CD14-positive monocyte (primary cell): Measurements from ENCODE around the gene STXBP4. TPM values are rescaled to one million over a fixed set of nuclear protein-coding genes. Genes with fewer than 3 reads are reported as not detected.

Experiments used
- DNase-seq, 3 donors: peaks; one replicate each; pipeline ENCODE4 v3.0.0-alpha.2; 2011 to 2022
- H2AFZ ChIP-seq: 2 replicates; pipeline ENCODE4 v1.6.0; 2012; ENCODE audit warnings: mild to moderate bottlenecking, low read depth, low read length, inconsistent platforms; ENCODE audit not compliant: insufficient read depth, poor library complexity, severe bottlenecking
- H3K27ac ChIP-seq, 2 donors: 1 replicate in 1 of 2; 2 replicates in 1 of 2; pipeline ENCODE4 v1.5.1; 2012 to 2013; ENCODE audit warnings: low read length in 2 of 2, control low read depth in 1 of 2, inconsistent platforms in 1 of 2, low read depth in 1 of 2, mild to moderate bottlenecking in 1 of 2
- H3K27me3 ChIP-seq, 2 donors: one replicate each; pipeline versions ENCODE4 v1.6.0 to v1.6.1; 2011 to 2013; ENCODE audit warnings: low read length in 2 of 2; ENCODE audit not compliant: control insufficient read depth in 2 of 2, insufficient read depth in 2 of 2
- H3K36me3 ChIP-seq, 2 donors: replicated peaks in 1 of 2; 1 replicate in 1 of 2; 2 replicates in 1 of 2; pipeline versions ENCODE4 v1.5.1 to v1.6.1; 2012 to 2013; ENCODE audit warnings: low read length in 2 of 2, control low read depth in 1 of 2, inconsistent platforms in 1 of 2, mild to moderate bottlenecking in 1 of 2; ENCODE audit not compliant: insufficient read depth in 2 of 2, control insufficient read depth in 1 of 2
- H3K4me1 ChIP-seq, 2 donors: 1 replicate in 1 of 2; 2 replicates in 1 of 2; pipeline versions ENCODE4 v1.5.1 to v1.6.1; 2012 to 2013; ENCODE audit warnings: low read length in 2 of 2, control low read depth in 1 of 2, inconsistent platforms in 1 of 2, mild to moderate bottlenecking in 1 of 2, moderate library complexity in 1 of 2; ENCODE audit not compliant: insufficient read depth in 2 of 2, control insufficient read depth in 1 of 2
- H3K4me2 ChIP-seq: replicated peaks from 2 replicates; pipeline ENCODE3; 2012; ENCODE audit warnings: low read length, moderate library complexity, mild to moderate bottlenecking; ENCODE audit not compliant: poor library complexity, severe bottlenecking; ENCODE audit errors: extremely low read depth
- H3K4me3 ChIP-seq, 3 experiments: fragments of 200-600 bp in 1 of 3; sonication (generic) in 1 of 3; replicated peaks in 1 of 3; 1 replicate in 2 of 3; 2 replicates in 1 of 3; pipeline ENCODE4 v1.5.1; 2011 to 2013; ENCODE audit warnings: low read length in 3 of 3, mild to moderate bottlenecking in 3 of 3, control low read depth in 2 of 3, low read depth in 2 of 3, inconsistent platforms in 1 of 3, moderate library complexity in 1 of 3
- H3K79me2 ChIP-seq: 2 replicates; pipeline ENCODE4 v1.6.0; 2012; ENCODE audit warnings: mild to moderate bottlenecking, control low read depth, inconsistent platforms, low read length, moderate library complexity; ENCODE audit not compliant: insufficient read depth
- H3K9ac ChIP-seq: 2 replicates; pipeline ENCODE4 v1.6.0; 2017; ENCODE audit warnings: low read length, mild to moderate bottlenecking; ENCODE audit not compliant: insufficient read depth, poor library complexity, severe bottlenecking
- H3K9me3 ChIP-seq, 2 donors: replicated peaks in 1 of 2; 1 replicate in 1 of 2; 2 replicates in 1 of 2; pipeline versions ENCODE4 v1.5.1 to v1.6.1; 2012 to 2013; ENCODE audit warnings: low read length in 2 of 2, control low read depth in 1 of 2; ENCODE audit not compliant: control insufficient read depth in 1 of 2, insufficient read depth in 1 of 2
- H4K20me1 ChIP-seq: 2 replicates; pipeline ENCODE4 v1.6.0; 2012; ENCODE audit warnings: mild to moderate bottlenecking, low read length, control low read depth, moderate library complexity; ENCODE audit not compliant: insufficient read depth
- H3K27ac Mint-ChIP-seq, 7 donors: one replicate each; pipeline ENCODE4 v1.8.0; 2020; ENCODE audit warnings: mild to moderate bottlenecking in 7 of 7, mixed read lengths in 7 of 7, moderate library complexity in 6 of 7, inconsistent platforms in 2 of 7
- H3K27me3 Mint-ChIP-seq, 3 donors: one replicate each; pipeline ENCODE4 v1.8.0; 2021 to 2022; ENCODE audit warnings: low read depth in 3 of 3, mild to moderate bottlenecking in 3 of 3, mixed read lengths in 3 of 3, moderate library complexity in 3 of 3, inconsistent platforms in 1 of 3
- H3K36me3 Mint-ChIP-seq, 2 donors: one replicate each; pipeline ENCODE4 v1.8.0; 2020; ENCODE audit warnings: mixed read lengths in 2 of 2, inconsistent platforms in 1 of 2, mild to moderate bottlenecking in 1 of 2
- H3K4me1 Mint-ChIP-seq: one replicate; pipeline ENCODE4 v1.8.0; 2020; ENCODE audit warnings: mild to moderate bottlenecking, mixed read lengths
- H3K4me3 Mint-ChIP-seq, 2 donors: one replicate each; pipeline ENCODE4 v1.8.0; 2020; ENCODE audit warnings: mild to moderate bottlenecking in 2 of 2, mixed read lengths in 2 of 2, moderate library complexity in 1 of 2
- H3K9me3 Mint-ChIP-seq, 7 donors: one replicate each; pipeline ENCODE4 v1.8.0; 2020 to 2022; ENCODE audit warnings: mixed read lengths in 7 of 7, mild to moderate bottlenecking in 6 of 7, moderate library complexity in 6 of 7, inconsistent platforms in 2 of 7
- WGBS: methylation state at CpG from one replicate; pipeline ENCODE4 v1.1.5; 2013; ENCODE audit warnings: missing lambda C conversion rate; ENCODE audit not compliant: insufficient coverage; 5-methylcytosine and 5-hydroxymethylcytosine counted together
- intact Hi-C, 2 donors: fragments of 100-400 bp; cut with micrococcal nuclease; formaldehyde crosslinking; loops; one replicate each; pipeline versions ENCODE4 v1.15.0 to v1.15.1; 2023
- polyA plus RNA-seq, 3 donors: library from polyadenylated mRNA; depleted of rRNA in 1 of 3; unstranded in 2 of 3; stranded (reverse) in 1 of 3; fragments of 300-500 nt in 2 of 3; fragments of >200 nt in 1 of 3; fragmentation: Illumina TruSeq in 2 of 3; gene quantifications; 1 replicate in 2 of 3; 2 replicates in 1 of 3; pipeline ENCODE4 v1.2.3, GENCODE V29; 2012 to 2021
- TF ChIP-seq, protein P1 (sequence below): fragments of 200-600 bp; IDR thresholded peaks from one replicate; pipeline ENCODE4 v1.8.0; 2022; ENCODE audit warnings: antibody characterized with exemption, mild to moderate bottlenecking

Gene STXBP4
- polyA plus RNA-seq, 3 donors, result 0.27 to 1.8 (median 0.44) TPM

DNA sequence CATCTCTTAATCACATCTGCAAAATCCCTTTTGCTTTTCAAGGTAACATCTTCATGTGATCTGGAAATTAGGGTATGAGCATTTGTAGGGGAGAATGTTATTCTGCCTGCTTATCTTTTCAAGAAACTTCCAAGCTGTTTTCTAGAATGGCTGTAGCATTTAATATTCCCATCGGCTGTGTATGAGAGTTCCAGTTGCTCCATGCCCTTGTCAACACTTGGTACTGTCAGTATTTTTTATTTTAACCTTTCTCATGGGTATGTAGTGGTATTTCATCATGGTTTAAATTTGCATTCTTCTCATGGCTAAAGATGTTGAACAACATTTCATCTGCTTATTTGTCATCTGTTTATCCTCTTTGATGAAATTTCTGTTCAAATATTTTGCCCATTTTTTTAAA is 205.6 kb downstream of the STXBP4 start:
- H3K4me2 ChIP-seq, result no peak overlapping the region
- Mint-ChIP-seq H3K27ac (no peak overlapping the region), H3K4me3 (no peak overlapping the region), H3K9me3 (peaks cover 0 to 6% (median 1%) of the 10 kb centered on the region in 7 donors), H3K4me1 (peaks cover 7% of the 10 kb centered on the region), H3K27me3 (peaks cover 0 to 2% (median 0%) of the 10 kb centered on the region in 3 donors), H3K36me3 (no peaks in the 10 kb centered on the region)
- no peaks in the 10 kb centered on the region for H3K9me3 ChIP-seq
- no peaks in the 10 kb centered on the region for H3K27me3 ChIP-seq
- H4K20me1 ChIP-seq, result no peaks in the 10 kb centered on the region
- no CpG with 5 or more reads among the region's 1 CpG for WGBS
- H3K4me3 ChIP-seq, result no peak overlapping the region
- no peak overlapping the region for H3K27ac ChIP-seq
- intact Hi-C loops, result no loop called here
- no peak overlapping the region for H2AFZ ChIP-seq
- no peaks in the 10 kb centered on the region for H3K4me1 ChIP-seq
- no peak overlapping the region for H3K9ac ChIP-seq
- no peak for DNase-seq
- H3K36me3 ChIP-seq, result no peaks in the 10 kb centered on the region
- no peaks in the 10 kb centered on the region for H3K79me2 ChIP-seq
- TF ChIP-seq, protein P1, sequence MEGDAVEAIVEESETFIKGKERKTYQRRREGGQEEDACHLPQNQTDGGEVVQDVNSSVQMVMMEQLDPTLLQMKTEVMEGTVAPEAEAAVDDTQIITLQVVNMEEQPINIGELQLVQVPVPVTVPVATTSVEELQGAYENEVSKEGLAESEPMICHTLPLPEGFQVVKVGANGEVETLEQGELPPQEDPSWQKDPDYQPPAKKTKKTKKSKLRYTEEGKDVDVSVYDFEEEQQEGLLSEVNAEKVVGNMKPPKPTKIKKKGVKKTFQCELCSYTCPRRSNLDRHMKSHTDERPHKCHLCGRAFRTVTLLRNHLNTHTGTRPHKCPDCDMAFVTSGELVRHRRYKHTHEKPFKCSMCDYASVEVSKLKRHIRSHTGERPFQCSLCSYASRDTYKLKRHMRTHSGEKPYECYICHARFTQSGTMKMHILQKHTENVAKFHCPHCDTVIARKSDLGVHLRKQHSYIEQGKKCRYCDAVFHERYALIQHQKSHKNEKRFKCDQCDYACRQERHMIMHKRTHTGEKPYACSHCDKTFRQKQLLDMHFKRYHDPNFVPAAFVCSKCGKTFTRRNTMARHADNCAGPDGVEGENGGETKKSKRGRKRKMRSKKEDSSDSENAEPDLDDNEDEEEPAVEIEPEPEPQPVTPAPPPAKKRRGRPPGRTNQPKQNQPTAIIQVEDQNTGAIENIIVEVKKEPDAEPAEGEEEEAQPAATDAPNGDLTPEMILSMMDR, result no peak

DNA sequence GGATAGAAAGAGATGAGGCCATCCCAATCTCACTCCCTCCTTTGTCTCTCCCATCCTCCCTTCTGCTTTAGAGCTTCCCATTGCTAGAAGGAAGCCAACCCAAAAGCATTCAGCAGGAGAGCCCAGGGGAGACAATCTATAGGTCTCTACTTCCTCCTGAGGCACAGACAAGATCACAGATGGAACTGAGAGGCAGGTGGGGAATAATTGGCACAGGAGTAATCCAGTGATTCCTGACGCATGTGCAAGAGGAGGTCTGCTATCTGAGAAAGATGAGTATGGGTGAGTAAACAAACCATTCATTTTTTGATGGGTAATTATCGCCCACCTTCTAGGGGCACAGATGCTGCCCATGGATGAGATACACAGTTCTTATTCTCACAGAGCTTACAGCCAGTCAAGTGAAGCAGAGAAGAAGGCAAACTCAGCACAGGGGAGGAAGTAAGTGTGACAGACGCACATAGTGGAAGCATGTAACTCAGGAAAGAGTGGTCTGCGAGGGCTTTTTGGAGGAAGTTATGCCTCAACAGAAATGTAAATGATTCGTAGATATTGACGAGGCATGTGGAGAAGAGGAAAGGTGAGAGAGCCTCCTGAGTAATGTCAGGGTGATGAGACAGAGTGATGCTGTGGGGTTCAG is 207.3 kb downstream of the STXBP4 start:
- Mint-ChIP-seq H3K27me3 (peaks cover 0 to 2% (median 0%) of the 10 kb centered on the region in 3 donors), H3K9me3 (peaks cover 0 to 6% (median 0%) of the 10 kb centered on the region in 7 donors), H3K4me3 (no peak overlapping the region), H3K4me1 (peaks cover 7% of the 10 kb centered on the region), H3K36me3 (no peaks in the 10 kb centered on the region), H3K27ac (no peak overlapping the region)
- WGBS, result 0% methylated on average over 4 of the region's 6 CpGs
- H3K4me1 ChIP-seq, result no peaks in the 10 kb centered on the region
- intact Hi-C loops, result no loop called here
- no peak overlapping the region for H3K27ac ChIP-seq
- H3K9ac ChIP-seq, result no peak overlapping the region
- H4K20me1 ChIP-seq, result no peaks in the 10 kb centered on the region
- H3K9me3 ChIP-seq, result no peaks in the 10 kb centered on the region
- no peak for DNase-seq
- H2AFZ ChIP-seq, result no peak overlapping the region
- TF ChIP-seq, protein P1, result no peak
- H3K4me2 ChIP-seq, result no peak overlapping the region
- no peaks in the 10 kb centered on the region for H3K27me3 ChIP-seq
- H3K79me2 ChIP-seq, result no peaks in the 10 kb centered on the region
- no peak overlapping the region for H3K4me3 ChIP-seq
- H3K36me3 ChIP-seq, result no peaks in the 10 kb centered on the region
